IPS DF 19.7 (cell line): ENCODE measurements around the gene ACTMAP.
"Not testable (repeated sequence)": the region's sequence is repeated elsewhere in the genome, so short reads cannot be mapped to it uniquely, and the experiment has no call there.

Experiments used
- DNase-seq: peaks from one replicate; pipeline ENCODE4 v3.0.0-alpha.2; 2013; ENCODE audit warnings: low read depth, low spot score

The ACTMAP gene

DNA sequence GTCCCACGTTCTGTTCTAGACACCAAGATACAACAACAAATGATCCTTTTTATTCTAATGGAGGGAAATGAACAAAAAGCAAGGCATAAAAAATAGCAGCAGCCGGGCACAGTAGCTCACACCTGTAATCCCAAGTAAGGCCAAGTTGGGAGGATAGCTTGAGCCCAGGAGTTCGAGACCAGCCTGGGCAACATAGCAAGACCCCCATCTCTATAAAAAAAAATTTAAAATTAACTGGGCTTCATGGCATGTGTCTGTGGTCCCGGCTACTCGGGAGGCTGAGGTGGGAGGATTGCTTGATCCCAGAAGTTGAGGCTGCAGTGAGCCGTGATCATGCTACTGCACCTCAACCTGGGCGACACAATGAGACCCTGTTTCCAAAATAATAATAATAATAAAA is 26.1 kb upstream of the ACTMAP start:
- no peak for DNase-seq

DNA sequence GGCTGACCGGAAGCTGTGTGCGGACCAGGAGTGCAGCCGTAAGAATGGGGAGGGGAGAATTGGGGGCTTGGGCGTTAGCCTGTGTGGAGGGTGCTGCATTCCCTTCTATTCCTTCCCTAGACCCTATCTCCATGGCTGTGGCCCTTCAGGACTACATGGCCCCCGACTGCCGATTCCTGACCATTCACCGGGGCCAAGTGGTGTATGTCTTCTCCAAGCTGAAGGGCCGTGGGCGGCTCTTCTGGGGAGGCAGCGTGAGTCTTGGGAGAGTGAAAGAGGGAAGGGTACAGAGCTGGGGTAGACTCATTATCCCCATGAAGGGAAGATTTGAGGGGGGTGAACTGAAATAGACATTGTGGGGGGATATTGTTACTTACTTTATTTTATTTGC is 25.4 kb upstream of the ACTMAP start:
- DNase-seq: no peak

DNA sequence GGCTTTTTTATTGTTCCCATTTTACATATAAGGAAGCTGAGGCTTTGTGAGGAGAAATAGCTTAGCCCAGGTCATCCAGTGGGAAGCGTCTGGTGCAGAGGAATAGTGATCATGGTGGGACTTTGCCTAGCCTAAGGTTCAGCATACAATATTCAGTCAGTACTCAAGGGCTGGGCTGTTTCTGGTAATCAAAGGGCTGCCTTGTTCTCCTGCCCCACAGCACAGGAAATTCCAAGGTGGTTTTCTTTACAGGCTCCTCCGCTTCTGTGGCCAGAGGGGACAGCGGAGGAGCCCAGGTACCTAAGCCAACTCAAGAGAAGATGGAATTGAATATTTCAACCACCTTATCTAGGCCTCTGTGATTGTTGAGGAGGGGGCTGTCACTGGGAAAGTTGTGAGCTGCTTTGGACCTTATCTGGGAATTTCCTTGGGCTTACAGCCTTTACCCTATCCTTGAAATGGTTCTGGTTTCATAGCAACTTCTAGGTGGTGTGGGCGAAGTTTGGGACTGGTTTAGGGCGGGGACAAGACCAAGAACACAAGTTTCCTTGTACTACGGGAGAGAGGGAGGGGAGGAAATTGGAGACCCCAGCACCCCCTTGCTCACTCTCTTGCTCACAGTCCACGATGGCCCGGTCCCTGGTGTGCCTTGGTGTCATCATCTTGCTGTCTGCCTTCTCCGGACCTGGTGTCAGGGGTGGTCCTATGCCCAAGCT is 24.8 kb upstream of the ACTMAP start, which contains the start of gene MIA:
TSS of gene MIA (plus strand) at position 606 of the 716 bp plus-strand sequence. CDS start at position 628, 22 bp downstream.
- DNase-seq: no peak

DNA sequence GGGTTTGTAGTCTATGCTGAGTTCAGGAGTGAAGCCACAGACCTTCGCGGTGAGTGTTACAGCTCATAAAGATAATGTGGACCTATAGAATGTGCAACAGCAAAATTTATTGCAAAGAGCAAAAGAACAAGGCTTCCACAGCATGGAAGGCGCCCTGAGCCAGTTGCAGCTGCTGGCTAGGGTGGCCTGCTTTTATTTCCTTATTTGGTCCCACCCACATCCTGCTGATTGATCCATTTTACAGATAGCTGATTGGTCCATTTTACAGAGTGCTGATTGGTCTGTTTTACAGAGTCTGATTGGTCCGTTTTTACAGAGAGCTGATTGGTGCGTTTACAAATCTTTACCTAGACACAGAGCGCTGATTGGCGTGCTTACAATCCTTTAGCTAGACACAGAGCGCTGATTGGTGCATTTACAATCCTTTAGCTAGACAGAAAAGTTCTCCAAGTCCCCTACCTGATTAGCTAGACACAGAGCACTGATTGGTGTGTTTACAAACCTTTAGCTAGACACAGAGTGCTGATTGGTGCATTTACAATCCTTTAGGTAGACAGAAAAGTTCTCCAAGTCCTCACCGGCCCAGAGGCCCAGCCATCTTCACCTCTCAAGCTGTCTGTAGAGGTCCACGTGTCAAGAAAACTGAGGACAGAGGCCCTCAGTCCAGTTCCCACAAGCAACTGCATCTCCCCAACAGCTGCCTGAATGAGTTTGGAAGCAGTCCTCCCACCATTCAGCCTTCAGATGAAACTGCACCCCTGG is 21.0 kb upstream of the ACTMAP start:
- not testable (repeated sequence) for DNase-seq

DNA sequence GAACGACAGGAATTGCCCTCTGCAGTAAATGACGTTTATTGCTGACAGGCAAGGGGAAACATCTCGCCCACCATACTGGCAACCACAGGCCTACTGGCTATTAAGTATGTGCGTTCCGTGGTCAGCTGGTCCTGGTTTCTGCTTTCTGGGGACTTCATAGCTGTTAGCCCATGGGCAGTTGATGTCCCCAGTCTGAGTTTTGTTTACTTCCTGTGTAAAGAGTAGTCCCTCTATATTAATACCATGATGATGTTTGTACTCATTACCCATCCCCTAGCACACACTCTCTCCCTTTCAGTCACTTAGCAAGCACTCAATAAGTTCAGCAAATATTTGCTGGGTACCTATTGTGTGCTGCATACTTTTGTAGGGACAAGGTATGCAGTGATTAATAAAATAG is 18.6 kb upstream of the ACTMAP start:
- DNase-seq: no peak

DNA sequence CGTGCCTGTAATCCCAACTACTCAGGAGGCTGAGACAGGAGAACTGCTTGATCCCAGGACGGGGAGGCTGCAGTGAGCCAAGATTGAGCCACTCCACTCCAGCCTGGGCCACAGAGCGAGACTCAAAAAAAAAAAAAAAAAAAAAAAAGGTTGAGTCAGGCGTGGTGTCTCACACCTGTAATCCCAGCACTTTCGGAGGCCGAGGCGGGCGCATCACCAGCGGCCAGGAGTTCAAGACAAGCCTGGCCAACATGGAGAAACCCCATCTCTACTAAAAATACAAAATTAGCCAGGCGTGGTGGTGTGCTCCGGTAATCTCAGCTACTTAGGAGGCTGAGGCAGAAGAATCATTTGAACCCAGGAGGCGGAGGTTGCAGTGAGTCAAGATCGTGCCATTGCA is 16.1 kb upstream of the ACTMAP start:
- DNase-seq: not testable (repeated sequence)

DNA sequence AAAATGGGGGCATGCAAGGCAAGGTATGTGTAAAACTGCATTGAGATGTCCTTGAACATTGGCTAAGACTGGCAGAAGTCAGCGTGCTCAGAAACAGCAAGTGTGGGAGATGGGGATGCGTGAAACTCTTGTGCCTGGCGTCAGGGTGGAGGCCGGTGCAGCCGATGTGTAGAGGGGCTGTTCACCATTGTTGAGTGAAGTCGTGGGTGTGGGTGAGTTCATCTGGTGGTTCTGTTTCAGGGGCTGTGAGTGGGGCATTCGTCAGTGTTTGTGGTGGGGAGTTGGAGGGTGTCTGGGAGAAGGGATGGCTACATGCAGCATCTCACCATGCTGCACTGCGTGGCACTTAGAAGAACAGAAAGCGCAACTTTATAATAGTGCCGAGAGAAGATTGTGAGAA is 13.7 kb upstream of the ACTMAP start:
- DNase-seq: no peak

DNA sequence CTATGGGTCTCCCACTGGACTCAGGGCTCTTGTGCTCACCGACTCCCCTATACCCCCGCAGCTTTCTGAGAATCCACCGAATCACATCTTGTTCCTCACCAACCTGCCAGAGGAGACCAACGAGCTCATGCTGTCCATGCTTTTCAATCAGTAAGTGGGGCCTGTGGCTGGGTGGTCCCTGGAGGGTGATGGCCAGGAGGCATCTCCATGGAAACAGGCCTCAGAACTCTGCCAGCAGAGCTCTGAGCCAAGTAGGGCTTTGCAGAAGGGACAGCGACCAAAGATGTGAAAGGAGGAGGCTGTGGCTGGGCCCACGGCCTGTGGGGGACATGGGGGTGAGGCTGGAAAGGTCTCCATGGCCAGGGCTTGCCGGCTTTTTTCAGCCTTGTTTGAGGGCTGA is 13.2 kb upstream of the ACTMAP start:
- no peak for DNase-seq

DNA sequence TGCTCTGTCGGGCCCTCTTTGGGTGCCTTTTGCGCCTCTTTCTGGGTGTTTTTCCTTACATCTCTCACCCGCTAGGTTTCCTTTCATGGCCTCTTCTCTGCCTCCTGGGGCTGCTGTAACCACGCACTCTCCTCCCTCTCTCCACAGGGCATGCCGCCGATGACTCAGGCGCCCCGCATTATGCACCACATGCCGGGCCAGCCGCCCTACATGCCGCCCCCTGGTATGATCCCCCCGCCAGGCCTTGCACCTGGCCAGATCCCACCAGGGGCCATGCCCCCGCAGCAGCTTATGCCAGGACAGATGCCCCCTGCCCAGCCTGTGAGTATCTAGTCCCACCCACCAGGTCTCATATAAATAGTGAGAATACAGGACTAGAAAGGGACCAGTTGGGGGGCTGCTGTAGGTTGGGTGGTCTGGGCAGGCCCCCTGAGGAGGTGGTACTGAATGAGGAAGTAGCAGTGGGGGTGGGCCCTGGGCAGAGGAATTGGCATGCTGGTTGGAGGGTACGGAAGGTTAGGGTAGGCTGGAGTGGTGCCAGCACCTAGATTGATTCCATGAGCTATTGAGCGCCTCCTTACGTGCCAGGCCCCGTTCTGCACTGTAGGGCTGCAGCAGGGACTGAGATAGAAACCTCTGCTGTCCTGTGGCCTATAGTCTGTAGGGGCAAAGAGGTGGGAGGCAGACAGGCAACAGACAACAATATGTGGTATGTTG is 12.6 kb upstream of the ACTMAP start:
- DNase-seq: no peak

DNA sequence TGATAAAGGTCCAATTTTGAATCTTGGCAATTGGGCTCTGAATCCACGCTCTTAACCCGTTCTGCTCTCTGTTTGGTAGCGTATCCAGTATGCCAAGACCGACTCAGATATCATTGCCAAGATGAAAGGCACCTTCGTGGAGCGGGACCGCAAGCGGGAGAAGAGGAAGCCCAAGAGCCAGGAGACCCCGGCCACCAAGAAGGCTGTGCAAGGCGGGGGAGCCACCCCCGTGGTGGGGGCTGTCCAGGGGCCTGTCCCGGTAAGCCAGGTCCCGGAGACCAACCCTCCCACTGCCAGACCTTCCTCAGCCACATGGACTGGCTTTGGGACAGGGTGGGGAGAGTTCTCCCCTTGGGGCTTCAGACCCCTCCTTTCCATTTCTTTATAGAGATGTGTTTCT is 9.1 kb upstream of the ACTMAP start:
- no peak for DNase-seq

DNA sequence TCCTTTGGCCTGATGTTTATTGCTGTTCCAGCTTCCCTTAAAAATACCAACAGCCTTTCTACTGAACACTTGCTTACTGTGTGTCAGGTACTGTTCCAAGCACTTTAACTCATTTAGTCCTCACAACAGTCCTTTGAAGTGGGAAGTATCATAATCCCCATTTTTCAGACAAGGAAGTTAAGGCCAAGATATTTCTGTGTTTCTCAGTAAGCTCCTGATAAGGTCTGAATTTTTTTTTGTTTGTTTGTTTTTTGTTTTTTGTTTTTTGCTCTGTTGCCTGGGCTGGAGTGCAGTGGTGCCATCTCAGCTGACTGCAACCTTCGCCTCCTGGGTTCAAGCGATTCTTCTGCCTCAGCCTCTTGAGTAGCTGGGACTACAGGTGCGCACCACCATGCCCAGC is 8.2 kb upstream of the ACTMAP start:
- no peak for DNase-seq

DNA sequence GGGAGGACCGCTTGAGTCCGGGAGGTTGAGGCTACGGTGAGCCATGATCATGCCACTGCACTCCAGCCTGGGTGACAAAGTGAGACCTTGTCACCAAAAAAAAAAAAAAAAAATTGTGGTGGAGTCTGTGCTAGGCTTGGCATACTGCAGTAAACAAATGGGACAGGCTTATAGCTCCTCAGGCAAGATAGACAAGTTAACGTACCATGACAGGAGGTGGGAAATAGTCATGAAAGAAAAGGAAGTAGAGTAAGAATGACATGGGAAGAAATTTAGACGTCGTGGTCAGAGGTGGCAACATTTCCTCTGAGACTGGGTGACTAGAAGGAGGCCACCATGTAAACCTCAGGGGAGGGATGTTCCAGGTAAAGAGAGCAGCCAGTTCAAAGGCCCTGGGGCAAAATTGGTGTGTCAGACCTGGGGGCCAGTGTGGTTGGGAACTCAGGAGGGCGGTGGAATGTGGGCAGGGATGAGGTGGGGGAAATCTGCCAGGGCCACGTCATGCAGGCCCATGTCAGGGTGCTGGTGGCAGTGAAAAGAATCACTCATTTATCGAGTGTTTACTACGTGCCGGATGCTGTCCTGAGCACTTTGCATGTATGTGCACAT is 6.3 kb upstream of the ACTMAP start:
- DNase-seq: no peak

DNA sequence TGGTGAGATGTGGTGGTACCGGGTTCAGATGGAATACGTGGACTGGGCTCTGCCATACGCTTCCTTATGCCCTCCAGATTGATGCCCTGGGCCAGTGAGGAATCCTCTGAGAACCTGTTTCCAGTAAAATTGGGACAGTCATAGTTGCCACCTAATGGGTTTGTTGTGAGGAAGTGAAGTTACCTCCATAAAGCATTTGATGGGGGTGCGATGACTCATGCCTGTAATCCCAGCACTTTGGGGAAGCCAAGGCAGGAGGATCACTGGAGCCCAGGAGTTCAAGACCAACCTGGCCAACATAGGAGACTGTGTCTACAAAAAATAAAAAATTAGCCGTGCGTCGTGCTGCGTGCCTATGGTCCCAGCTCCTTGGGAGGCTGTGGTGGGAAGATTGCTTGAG is 5.5 kb upstream of the ACTMAP start:
- DNase-seq: no peak

DNA sequence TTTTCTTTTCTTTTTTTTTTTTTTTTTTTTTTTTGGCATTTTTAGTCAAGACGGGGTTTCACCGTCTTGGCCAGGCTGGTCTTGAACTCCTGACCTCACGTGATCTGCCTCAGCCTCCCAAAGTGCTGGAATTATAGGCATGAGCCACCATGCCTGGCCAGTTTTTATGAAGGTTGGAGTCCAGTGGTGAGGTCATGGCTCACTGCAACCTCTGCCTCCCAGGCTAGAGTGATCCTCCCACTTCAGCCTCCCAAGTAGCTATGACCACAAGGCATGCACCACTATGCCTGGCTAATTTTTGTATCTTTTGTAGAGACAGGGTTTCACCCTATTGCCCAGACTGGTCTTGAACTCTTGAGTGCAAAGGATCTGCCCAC is 5.0 kb upstream of the ACTMAP start:
- DNase-seq: no peak

DNA sequence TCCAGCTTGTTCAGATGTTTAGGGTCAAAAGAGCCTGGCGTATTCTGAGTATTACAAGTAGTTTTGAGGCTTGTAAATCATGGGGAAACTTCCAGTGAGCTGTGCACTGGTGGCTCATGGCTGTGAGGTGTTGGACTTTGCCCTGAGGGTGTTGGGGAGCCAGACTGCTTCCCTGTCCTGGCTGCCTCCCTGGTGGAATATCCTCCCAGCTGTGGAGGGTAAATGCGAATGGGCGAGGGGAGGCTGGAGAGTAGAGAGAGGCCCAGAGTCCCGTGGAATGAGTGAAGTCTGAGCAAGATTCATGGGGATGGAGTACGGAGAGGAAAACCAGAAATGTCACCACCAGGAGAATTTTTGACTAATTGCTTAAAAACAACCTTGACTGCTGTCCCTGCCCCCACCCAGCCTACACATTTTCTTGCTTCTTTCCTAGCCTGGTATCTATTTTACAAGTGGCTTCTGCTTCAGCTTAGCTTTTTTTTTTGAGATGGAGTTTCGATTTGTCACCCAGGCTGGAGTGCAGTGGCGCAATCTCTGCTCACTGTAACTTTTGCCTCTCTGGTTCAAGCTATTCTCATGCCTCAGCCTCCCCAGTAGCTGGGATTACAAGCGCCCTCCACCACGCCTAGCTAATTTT is 4.5 kb upstream of the ACTMAP start:
- no peak for DNase-seq

DNA sequence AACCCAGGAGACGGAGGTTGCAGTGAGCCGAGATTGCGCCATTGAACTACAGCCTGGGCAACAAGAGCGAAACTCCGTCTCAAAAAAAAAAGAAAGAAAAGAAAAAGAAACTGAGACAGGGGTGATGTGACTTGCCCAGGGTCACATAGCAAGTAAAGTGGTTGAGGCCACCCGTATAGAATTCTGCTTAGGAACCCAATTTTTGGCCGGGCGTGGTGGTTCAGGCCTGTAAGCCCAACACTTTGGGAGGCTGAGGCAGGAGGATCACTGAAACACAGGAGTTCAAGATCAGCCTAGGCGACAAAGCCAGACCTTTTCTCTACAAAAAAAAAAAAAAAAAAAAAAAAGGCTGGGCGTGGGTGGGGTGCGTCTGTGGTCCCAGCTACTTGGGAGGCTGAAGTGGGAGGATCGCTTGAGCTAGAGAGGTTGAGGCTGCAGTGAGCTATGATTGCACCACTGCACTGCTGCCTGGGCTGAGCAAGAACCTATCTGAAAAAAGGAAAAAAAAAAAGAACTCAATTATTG is 2.0 kb upstream of the ACTMAP start:
- no peak for DNase-seq

DNA sequence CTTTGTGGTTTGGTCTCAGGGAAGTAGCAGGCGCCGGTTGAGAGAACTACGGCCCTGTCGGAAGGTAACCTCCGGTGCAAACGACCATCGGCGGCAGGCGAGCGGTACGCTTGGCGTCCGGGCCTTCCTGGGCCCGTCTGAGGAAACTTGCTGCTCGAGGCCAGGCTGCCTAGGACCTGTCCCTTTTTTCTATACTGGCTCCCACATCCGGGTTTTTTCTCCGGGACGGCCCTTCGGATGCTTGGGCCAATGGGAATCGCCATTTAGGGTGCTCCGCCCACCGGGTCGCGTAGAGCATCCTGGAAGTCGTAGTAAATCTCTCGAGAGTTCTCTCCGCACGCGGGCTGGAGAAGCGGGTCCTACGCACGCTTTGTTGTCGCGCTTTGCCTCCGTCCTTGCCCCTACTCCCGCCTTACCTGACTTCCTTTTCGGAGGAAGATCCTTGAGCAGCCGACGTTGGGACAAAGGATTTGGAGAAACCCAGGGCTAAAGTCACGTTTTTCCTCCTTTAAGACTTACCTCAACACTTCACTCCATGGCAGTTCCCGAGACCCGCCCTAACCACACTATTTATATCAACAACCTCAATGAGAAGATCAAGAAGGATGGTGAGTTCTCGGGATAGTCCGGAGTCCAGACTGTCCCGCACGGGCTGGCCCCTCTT is 729 bp upstream of the ACTMAP start, which contains the start of gene SNRPA:
TSS of gene SNRPA (plus strand) at position 330 of the 664 bp plus-strand sequence. CDS start at position 536, 206 bp downstream.
- peak; percentile 91 for DNase-seq

DNA sequence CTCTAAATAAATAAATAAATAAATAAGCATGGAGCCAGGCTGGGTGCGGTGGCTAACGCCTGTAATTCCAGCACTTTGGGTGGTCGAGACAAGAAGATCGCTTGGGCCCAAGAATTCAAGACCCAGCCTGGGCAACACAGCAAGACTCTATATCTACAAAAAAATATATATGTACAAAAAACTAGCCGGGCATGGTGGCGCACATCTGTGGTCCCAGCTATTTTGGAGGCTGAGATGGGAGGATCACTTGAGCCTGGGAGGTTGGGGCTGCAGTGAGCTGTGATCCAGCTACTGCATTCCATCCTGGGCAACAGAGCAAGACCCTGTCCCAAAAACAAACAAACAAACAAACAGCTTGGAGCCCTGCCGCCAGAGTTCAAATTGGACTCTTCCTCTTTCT is 2.7 kb downstream of the ACTMAP start:
- DNase-seq: no peak

DNA sequence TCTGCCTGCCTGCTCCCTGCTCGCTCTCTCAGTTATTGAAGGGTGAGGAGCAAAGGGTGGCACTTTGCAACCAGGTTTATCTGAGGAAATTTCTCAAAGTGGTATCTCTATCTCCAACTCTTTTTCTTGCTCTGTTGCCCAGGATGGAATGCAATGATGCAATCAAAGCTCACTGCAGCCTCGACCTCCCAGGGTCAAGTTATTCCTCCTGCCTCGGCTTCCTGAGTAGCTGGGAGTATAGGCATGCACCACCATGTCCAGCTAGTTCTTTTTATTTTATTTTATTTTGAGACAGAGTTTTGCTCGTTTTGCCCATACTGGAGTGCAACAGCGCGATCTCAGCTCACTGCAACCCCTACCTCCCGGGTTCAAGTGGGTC is 4.9 kb downstream of the ACTMAP start:
- DNase-seq: no peak

DNA sequence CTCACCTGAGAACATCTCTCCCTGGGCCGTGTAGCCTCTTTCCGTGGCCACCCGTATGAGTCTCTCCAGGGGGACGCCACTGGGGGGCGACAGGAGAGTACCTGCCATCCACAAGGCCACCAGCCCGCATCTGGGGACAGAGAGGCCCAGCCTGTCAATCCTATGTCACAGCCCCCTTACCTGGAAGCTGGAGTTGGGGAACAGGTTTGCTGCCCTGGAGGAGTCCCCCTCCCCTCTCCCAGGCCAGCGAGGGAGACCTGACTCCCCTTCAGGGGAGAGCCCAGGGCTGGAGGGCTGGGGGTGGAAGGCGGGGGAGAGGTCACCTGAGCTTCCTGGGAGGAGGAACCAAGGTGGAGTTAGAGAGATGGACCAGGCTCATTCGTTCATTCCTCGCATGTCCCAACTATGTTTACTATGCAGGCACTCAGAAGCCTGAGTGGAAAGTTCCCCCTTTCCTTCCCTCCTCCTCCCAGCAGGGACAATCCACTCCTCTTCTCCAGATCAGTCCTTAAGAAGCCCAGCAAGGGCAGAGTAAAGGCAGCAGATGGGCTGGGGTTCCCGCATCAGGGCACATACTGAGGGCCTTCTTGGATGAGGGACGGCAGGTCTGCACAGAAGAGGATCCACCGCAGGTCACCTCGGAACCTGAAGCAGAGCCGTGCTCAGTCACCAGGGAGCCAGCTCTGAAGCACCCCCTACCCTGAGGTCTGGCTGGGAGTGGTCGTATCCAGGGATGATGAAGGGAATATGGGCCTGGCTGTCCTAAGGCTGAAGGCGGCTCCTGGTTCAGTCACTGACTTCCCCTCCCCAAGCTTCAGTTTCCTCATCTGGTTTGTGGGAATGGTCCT is 5.5 kb downstream of the ACTMAP start:
- DNase-seq: no peak
